T-helper 2 cell (primary cell): ENCODE data around the gene EHMT2.
"Not testable (repeated sequence)": the region's sequence is repeated elsewhere in the genome, so short reads cannot be mapped to it uniquely, and the experiment has no call there.

ENCODE experiments used
- DNase-seq, 5 experiments: peaks; one replicate each; pipeline versions ENCODE4 v3.0.0 to v3.0.0-alpha.2; 2012 to 2022

The EHMT2 gene

GRCh38 chr6:31911826-31912585 lies 14.5 kb upstream of the EHMT2 start:
- DNase-seq: no peak

GRCh38 chr6:31909298-31909697 lies 11.8 kb upstream of the EHMT2 start:
- DNase-seq: not testable (repeated sequence)

GRCh38 chr6:31908791-31909190 lies 11.3 kb upstream of the EHMT2 start:
- peak in 1 of 5 experiments; percentile 73 for DNase-seq

GRCh38 chr6:31908255-31908654 lies 10.8 kb upstream of the EHMT2 start:
- DNase-seq: not testable (repeated sequence)

GRCh38 chr6:31907158-31907813 lies 9.8 kb upstream of the EHMT2 start:
- peak in 1 of 5 experiments; percentile 50 for DNase-seq

- DNase-seq: not testable (repeated sequence)
These were observed 9.2 kb upstream of the EHMT2 start for GRCh38 chr6:31906727-31907126.

GRCh38 chr6:31906122-31906521 lies 8.6 kb upstream of the EHMT2 start:
- DNase-seq: no peak

- no peak for DNase-seq
These were observed 7.5 kb upstream of the EHMT2 start for GRCh38 chr6:31905041-31905440.

- no peak for DNase-seq
These were observed 6.5 kb upstream of the EHMT2 start for GRCh38 chr6:31903957-31904356.

- peak; percentile 70 to 92 (median 80) for DNase-seq
These were observed 4.6 kb upstream of the EHMT2 start, which contains the start of gene ZBTB12 for GRCh38 chr6:31901953-31902643. Gene ZBTB12 (minus strand): TSS chr6:31902086. CDS start chr6:31901305, 781 bp downstream.

GRCh38 chr6:31901415-31901952 lies 4.0 kb upstream of the EHMT2 start:
- peak; percentile 37 to 86 (median 56) for DNase-seq

GRCh38 chr6:31900917-31901414 lies 3.5 kb upstream of the EHMT2 start:
- no peak for DNase-seq

GRCh38 chr6:31899882-31900722 lies 2.6 kb upstream of the EHMT2 start:
- no peak for DNase-seq

GRCh38 chr6:31899215-31899614 lies 1.7 kb upstream of the EHMT2 start:
- DNase-seq: no peak

- peak in 2 of 5 experiments; percentile 46 to 71 for DNase-seq
These were observed 999 bp upstream of the EHMT2 start for GRCh38 chr6:31898383-31899011.

GRCh38 chr6:31896856-31897611 lies 464 bp downstream of the EHMT2 start:
- DNase-seq: no peak

GRCh38 chr6:31896493-31896855 lies 1.0 kb downstream of the EHMT2 start:
- no peak for DNase-seq

- DNase-seq: no peak
These were observed 4.7 kb downstream of the EHMT2 start for GRCh38 chr6:31892821-31893220.

GRCh38 chr6:31889331-31889972 lies 8.0 kb downstream of the EHMT2 start:
- no peak for DNase-seq
